Stimulated activated CD4-positive, alpha-beta T cell treated with anti-CD3 and anti-CD28 coated beads, Interleukin-2, amount 100 ng/mL, for 48 hours (primary cell): ENCODE results near the gene ADGRG3.
"Not testable (repeated sequence)": the region's sequence is repeated elsewhere in the genome, so short reads cannot be mapped to it uniquely, and the experiment has no call there.

Source experiments
- DNase-seq, 2 donors: peaks; one replicate each; pipeline ENCODE4 v3.0.0-alpha.2; 2020

Gene ADGRG3

GRCh38 chr16:57698812-57699405, 30.8 kb downstream of the ADGRG3 start:
- DNase-seq: no peak

GRCh38 chr16:57699481-57699880, 31.4 kb downstream of the ADGRG3 start:
- no peak for DNase-seq

DNA sequence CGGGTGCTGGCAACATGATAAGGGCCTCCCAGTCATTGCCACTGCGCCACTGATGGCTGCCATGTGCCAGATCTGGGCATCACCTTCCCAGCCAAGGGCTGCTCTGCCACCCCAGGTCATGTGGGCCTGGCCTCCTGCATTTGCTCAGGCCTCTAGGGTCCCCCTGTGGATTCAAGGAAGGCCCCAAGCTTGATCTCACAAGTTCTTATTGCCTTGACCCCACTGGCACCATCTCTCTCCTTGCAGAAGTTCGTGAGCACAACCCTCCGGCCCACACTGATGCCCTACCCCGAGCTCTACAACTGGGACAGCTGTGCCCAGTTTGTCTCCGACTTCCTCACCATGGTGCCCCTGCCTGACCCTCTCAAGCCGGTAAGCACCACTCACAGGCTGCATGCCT, 31.8 kb downstream of the ADGRG3 start:
- no peak for DNase-seq

DNA sequence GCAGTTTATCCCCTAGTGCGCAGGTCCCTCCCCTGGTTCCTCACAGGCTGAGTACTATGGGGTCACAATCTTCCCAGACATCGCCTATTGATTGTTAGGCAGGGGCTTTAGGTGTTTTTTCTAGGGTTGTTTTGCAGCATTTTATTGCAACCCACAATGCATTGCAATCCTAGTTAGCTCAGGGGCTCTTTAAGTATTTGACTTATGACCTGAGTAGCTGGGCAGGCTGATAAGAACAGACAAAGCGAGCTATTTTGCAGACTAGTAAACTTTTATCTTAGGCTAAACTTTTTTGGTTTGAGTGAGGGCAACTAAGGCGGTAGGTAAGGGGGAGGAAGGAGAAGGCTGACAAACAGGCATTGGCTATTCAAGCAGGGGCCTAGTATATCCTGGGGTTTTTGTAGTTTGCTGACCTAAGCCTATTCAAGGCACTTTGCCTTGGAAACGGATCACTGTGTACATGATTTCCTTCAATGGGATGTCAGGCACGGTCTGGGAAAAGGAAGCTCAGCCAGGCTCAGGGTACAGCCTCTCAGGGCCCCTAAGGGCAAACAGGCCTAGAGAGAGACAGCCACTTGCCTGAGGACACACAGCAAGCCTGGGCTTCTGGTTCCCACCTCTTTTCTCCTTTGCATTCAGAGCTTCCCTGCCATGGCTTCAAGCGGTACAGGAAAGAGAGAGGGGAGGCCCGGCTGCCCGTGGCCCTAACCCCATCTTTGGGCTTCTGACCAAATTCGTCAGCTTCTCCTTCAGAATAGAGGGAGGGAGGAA, 32.9 kb downstream of the ADGRG3 start:
- DNase-seq: no peak

DNA sequence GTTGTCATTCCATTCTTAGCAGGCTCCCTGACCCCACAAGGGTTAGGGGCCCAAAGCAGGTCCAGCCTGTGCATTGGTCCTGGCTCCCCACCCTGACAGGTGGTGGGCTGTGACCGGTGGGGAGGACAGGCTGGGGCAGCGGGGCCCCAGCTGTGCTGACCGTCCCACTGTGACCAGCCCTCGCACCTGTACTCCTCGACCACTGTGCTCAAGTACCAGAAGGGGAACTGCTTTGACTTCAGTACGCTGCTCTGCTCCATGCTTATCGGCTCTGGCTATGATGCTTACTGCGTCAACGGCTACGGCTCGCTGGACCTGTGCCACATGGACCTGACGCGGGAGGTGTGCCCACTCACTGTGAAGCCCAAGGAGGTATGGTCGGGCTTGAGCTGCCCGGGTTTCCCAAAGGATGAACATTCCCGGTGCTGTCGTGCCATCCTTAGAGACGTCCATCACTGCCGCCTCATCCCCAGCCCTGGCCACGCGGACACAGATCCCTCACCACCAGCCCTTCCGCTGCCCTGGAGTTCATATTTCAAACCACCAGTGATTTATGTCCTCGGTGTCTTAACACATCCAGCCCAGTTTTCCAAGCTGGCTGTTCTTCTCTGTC, 33.8 kb downstream of the ADGRG3 start:
- DNase-seq: no peak

DNA sequence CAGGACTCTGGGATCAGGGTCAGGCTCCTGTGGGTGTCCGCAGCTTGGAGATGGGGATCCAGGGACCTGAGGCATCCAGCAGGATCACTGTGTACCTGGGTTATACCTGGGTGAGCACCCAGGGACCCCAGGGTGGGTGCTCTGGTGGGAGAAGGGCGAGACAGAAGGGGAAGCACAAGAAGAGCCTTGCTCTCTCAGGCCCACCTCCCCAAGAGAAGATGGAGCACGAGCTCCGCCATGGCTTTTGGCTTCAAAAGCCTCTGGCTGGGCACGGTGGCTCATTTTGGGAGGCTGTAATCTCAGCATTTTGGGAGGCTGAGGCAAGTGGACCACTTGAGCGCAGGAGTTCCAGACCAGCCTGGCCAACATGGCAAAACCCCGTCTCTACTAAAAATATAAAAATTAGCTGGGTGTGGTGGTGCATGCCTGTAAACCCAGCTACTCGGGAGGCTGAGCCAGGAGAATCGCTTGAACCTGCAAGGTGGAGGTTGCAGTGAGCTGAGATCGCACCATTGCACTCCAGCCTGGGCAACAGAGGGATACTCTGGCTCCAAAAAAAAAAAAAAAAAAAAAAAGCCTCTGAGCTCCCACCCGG, 35.4 kb downstream of the ADGRG3 start:
- DNase-seq: no peak

- no peak for DNase-seq
Observed at GRCh38 chr16:57704011-57704904, 36.2 kb downstream of the ADGRG3 start.

GRCh38 chr16:57704905-57705852, 37.1 kb downstream of the ADGRG3 start:
- no peak for DNase-seq

GRCh38 chr16:57706717-57707116, 38.6 kb downstream of the ADGRG3 start:
- DNase-seq: no peak

- DNase-seq: no peak
Observed at GRCh38 chr16:57707331-57707730, 39.2 kb downstream of the ADGRG3 start.

DNA sequence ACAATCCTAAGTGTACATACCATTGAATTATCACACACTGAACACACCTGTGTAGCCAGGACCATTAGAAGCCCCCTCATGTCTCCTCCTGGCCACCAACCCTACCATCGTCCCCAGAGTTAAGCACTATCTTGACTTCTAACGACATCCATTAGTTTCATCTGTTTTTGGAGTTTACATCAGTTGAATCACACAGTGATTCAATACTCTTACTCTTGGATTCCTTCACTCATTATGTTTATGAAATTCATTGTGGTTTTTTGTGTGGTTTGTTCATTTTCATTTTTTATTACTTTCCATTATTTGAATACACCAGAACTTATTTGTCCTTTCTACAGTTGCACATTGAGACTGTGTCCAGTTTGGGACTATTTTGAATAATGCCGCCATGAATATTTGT, 40.1 kb downstream of the ADGRG3 start:
- no peak for DNase-seq

GRCh38 chr16:57709663-57710062, 41.6 kb downstream of the ADGRG3 start:
- no peak for DNase-seq

GRCh38 chr16:57711346-57711745, 43.2 kb downstream of the ADGRG3 start:
- no peak for DNase-seq

DNA sequence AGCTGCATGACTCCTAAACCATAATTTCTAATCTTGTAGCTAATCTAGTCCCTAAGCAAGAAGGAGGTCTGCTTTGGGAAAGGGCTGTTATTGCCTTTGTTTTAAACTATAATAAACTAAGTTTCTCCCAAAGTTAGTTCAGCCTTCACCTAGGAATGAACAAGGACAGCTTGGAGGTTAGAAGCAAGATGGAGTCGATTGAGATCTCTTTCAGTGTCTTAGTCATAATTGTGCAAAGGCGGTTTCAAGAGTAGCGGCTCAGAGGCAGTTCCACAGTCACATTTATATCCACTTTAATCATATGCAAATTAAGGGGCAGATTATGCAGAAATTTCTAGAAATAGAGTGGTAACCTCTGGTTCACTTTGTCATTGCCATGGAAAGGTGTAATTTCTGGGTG, 43.9 kb downstream of the ADGRG3 start:
- no peak for DNase-seq

DNA sequence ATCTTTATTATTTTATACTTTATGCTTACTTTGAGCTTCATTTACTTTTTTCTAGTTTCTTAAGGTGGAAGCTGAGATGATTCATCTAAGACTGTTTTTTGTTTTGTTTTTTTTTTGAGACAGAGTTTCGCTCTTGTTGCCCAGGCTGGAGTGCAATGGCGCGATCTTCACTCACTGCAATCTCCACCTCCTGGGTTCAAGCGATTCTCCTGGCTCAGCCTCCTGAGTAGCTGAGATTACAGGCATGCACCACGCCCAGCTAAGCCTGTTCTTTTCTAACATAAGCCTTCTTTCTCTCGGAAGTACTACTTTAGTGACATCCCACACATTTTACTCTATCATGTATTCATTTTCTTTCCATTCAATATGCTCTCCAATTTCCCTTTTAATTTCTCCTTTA, 44.5 kb downstream of the ADGRG3 start:
- DNase-seq: not testable (repeated sequence)

GRCh38 chr16:57713596-57713995, 45.5 kb downstream of the ADGRG3 start:
- no peak for DNase-seq

GRCh38 chr16:57714047-57714446, 45.9 kb downstream of the ADGRG3 start:
- DNase-seq: no peak

DNA sequence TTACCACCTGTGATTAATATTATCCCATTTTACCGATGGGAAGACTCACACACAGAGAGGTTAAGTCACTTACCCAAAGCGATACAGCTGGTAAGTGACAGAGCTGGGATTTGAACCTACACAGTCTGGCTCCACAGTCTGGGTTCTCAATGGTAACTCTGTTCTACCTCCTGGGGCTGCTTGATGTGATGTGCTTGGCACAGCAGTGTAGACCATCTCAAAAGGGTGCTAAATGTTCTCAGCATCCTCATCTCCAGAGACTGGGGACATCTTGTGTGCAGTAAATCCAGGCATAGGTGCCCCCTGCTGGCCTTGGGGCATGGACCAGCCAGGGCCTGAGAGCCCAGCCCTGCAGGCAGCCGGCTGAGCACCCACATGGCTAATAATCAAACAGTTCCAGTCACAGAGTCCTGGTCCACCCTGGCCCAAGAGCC, 52.1 kb downstream of the ADGRG3 start:
- DNase-seq: peak; percentile 35 to 41

- no peak for DNase-seq
Observed at GRCh38 chr16:57721356-57722209, 53.5 kb downstream of the ADGRG3 start.

DNA sequence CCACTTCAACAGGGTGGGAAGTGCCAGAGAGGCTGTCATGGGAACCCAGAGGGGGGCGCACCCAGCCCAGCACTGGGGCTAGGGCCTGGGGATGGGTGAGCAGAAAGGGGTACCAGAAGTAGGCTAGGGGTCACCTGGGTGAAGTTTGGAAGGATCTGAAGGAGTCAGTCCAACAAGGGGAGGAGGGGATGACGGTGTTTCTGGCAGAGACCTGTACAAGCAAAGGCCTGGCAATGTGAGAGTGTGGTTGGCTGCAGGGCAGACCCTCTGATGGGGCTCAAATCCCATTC, 54.0 kb downstream of the ADGRG3 start:
- DNase-seq: no peak

DNA sequence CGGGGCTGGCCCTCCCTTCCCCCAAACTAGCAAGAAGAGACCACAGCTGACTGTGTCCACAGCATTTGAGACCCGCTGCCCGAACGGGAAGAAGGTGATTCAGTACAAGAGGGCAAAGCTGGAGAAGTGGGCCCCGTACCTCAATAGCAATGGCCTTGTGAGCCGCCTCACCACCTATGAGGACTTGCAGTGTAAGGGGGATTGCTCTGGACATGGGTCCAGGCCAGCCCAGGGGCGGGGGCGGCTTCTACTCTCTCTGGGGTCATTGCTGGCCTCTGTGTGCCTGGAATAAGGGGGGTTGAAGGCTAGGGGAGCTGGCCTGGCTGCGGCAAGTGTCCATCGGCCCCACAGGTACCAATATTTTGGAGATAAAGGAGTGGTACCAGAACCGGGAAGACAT, 54.5 kb downstream of the ADGRG3 start:
- DNase-seq: no peak
